HCT116 (cell line): ENCODE measurements around the gene ZNF618. TPM values are rescaled to one million over a fixed set of nuclear protein-coding genes. Genes with fewer than 3 reads are reported as not detected.

Source experiments
- ATAC-seq: fragments of 200-7000 bp; cut with Tn5 transposase; 2 replicates; pipeline ENCODE4 v1.9.1; 2020; ENCODE audit warnings: mild to moderate bottlenecking, moderate library complexity
- BruUV-seq: library from RNA; stranded (reverse); fragments of 400-500 nt; replicated peaks from 2 replicates; lab custom pipeline; 2021; lab: Mats Ljungman, UMichigan
- CTCF ChIA-PET: fragments of 300-600 bp; sonication (Branson Sonifier 250); formaldehyde crosslinking; loops from one replicate; lab custom pipeline; 2021; ENCODE audit warnings: antibody characterized with exemption; lab: Charles Lee
- POLR2A ChIA-PET: fragments of 300-600, 350-600 bp; sonication (Branson Sonifier 250); formaldehyde crosslinking; loops from one replicate; lab custom pipeline; 2021; ENCODE audit warnings: antibody characterized with exemption; lab: Charles Lee
- RAD21 ChIA-PET, 2 experiments: fragments of 300-600 bp; sonication (Branson Sonifier 250); formaldehyde crosslinking; loops; one replicate each; lab custom pipeline; 2023; ENCODE audit warnings: low total read pairs in 2 of 2; ENCODE audit not compliant: uncharacterized antibody in 2 of 2, unreplicated experiment in 2 of 2, low non-redundant PET in 1 of 2; lab: Charles Lee
- DNase-seq: peaks from one replicate; pipeline ENCODE4 v3.0.0-alpha.2; 2010; ENCODE audit warnings: low read depth, low spot score
- H2AFZ ChIP-seq: fragments of 200-600 bp; shearing (Covaris generic), sonication (generic); 2 replicates; pipeline ENCODE4 v1.6.1; 2017; ENCODE audit warnings: low read depth, mixed run types, mixed read lengths, antibody characterized with exemption, low read length; ENCODE audit not compliant: poor library complexity, severe bottlenecking
- H3K27ac ChIP-seq: 2 replicates; pipeline ENCODE4 v1.5.1; 2012; ENCODE audit warnings: low read depth, low read length
- H3K27me3 ChIP-seq: fragments of 200-600 bp; sonication (generic); 2 replicates; pipeline ENCODE4 v1.6.1; 2016; ENCODE audit warnings: mixed run types, low read length, mixed read lengths; ENCODE audit not compliant: insufficient read depth
- H3K36me3 ChIP-seq, 2 experiments: fragments of 200-500 bp in 1 of 2; fragments of 200-600 bp in 1 of 2; sonication (Bioruptor generic) in 1 of 2; sonication (generic) in 1 of 2; 2 replicates each; pipeline versions ENCODE4 v1.5.1 to v1.6.1; 2014 to 2016; ENCODE audit warnings: low read length in 2 of 2, inconsistent platforms in 1 of 2, mixed read lengths in 1 of 2, mixed run types in 1 of 2; ENCODE audit not compliant: insufficient read depth in 2 of 2, control insufficient read depth in 1 of 2
- H3K4me1 ChIP-seq, 2 experiments: fragments of 200-600 bp in 1 of 2; sonication (generic) in 1 of 2; 2 replicates each; pipeline versions ENCODE4 v1.5.1 to v1.6.1; 2012 to 2017; ENCODE audit warnings: low read length in 2 of 2, inconsistent platforms in 1 of 2, mild to moderate bottlenecking in 1 of 2, mixed read lengths in 1 of 2, mixed run types in 1 of 2, moderate library complexity in 1 of 2; ENCODE audit not compliant: insufficient read depth in 2 of 2, control insufficient read depth in 1 of 2
- H3K4me2 ChIP-seq: fragments of 200-600 bp; sonication (generic); 2 replicates; pipeline ENCODE4 v1.6.1; 2017; ENCODE audit warnings: mixed run types, low read length, mixed read lengths
- H3K4me3 ChIP-seq, 2 experiments: fragments of 200-600 bp in 1 of 2; sonication (generic) in 1 of 2; replicated peaks in 1 of 2; 2 replicates each; pipeline ENCODE4 v1.5.1; 2011 to 2016; ENCODE audit warnings: low read length in 2 of 2, control low read depth in 1 of 2, low read depth in 1 of 2, mild to moderate bottlenecking in 1 of 2, mixed read lengths in 1 of 2, mixed run types in 1 of 2
- H3K79me2 ChIP-seq: fragments of 200-600 bp; sonication (generic); 2 replicates; pipeline ENCODE4 v1.6.1; 2017; ENCODE audit warnings: mild to moderate bottlenecking, mixed run types, low read length, moderate library complexity, mixed read lengths; ENCODE audit not compliant: insufficient read depth
- H3K9ac ChIP-seq: fragments of 200-600 bp; sonication (generic); 2 replicates; pipeline ENCODE4 v1.6.1; 2016; ENCODE audit warnings: low read length, mixed read lengths
- H3K9me2 ChIP-seq: fragments of 200-600 bp; sonication (generic), shearing (Covaris generic); 2 replicates; pipeline ENCODE4 v1.6.1; 2017; ENCODE audit warnings: mixed run types, mild to moderate bottlenecking, moderate library complexity; ENCODE audit not compliant: insufficient read depth
- H3K9me3 ChIP-seq, 2 experiments: fragments of 200-500 bp in 1 of 2; fragments of 200-600 bp in 1 of 2; sonication (Bioruptor generic) in 1 of 2; sonication (generic) in 1 of 2; 2 replicates each; pipeline ENCODE4 v1.6.1; 2014 to 2017; ENCODE audit warnings: low read length in 2 of 2, mixed read lengths in 2 of 2, inconsistent platforms in 1 of 2, low read depth in 1 of 2, mild to moderate bottlenecking in 1 of 2, mixed run types in 1 of 2, moderate library complexity in 1 of 2; ENCODE audit not compliant: control insufficient read depth in 1 of 2, insufficient read depth in 1 of 2
- H4K20me1 ChIP-seq: fragments of 200-600 bp; sonication (generic), shearing (Covaris generic); 2 replicates; pipeline ENCODE4 v1.6.1; 2017; ENCODE audit warnings: mixed run types, mild to moderate bottlenecking, moderate library complexity; ENCODE audit not compliant: insufficient read depth
- CBX3 ChIP-seq: IDR thresholded peaks from 2 replicates; pipeline ENCODE4 v1.6.1; 2012; ENCODE audit warnings: low read depth
- EZH2phosphoT487 ChIP-seq: fragments of 200-600 bp; IDR thresholded peaks from 2 replicates; pipeline ENCODE4 v1.6.1; 2018; ENCODE audit warnings: antibody characterized with exemption, borderline replicate concordance
- POLR2AphosphoS5 ChIP-seq: IDR thresholded peaks from 2 replicates; pipeline ENCODE4 v1.6.1; 2011; ENCODE audit warnings: mild to moderate bottlenecking, low read depth, low read length, moderate library complexity
- RAD21 ChIP-seq: IDR thresholded peaks from 2 replicates; pipeline ENCODE4 v1.6.1; 2012; ENCODE audit warnings: low read depth, mild to moderate bottlenecking
- TCF7L2 ChIP-seq: IDR thresholded peaks from 2 replicates; pipeline ENCODE4 v1.7.0; 2011; ENCODE audit warnings: borderline replicate concordance, inconsistent platforms; ENCODE audit not compliant: insufficient read depth, insufficient read length; ENCODE audit errors: extremely low read depth
- YY1 ChIP-seq: IDR thresholded peaks from 2 replicates; pipeline ENCODE4 v1.6.1; 2011; ENCODE audit warnings: low read length, low read depth, moderate library complexity, mild to moderate bottlenecking; ENCODE audit not compliant: insufficient replicate concordance; ENCODE audit errors: extremely low read depth
- intact Hi-C: fragments of 100-400 bp; cut with micrococcal nuclease; formaldehyde crosslinking; loops from 2 replicates; pipeline ENCODE4 v1.10.0; 2022
- total RNA-seq: library from RNA; stranded (reverse); gene quantifications from one replicate; pipeline ENCODE4 v1.2.1, GENCODE V29; 2021; ENCODE audit not compliant: unreplicated experiment
- TF ChIP-seq, protein P1 (sequence below): IDR thresholded peaks from 2 replicates; pipeline ENCODE4 v1.6.1; 2012
- TF ChIP-seq, protein P2 (sequence below), 3 experiments: fragments of 200-600 bp in 1 of 3; sonication (generic) in 1 of 3; IDR thresholded peaks in 2 of 3; conservative IDR thresholded peaks in 1 of 3; 2 replicates each; pipeline ENCODE4 v1.5.1; 2012 to 2017; ENCODE audit warnings: low read depth in 2 of 3, low read length in 2 of 3, antibody characterized with exemption in 1 of 3, borderline replicate concordance in 1 of 3, control low read depth in 1 of 3, mild to moderate bottlenecking in 1 of 3, mixed read lengths in 1 of 3, mixed run types in 1 of 3, moderate library complexity in 1 of 3; ENCODE audit not compliant: insufficient read depth in 1 of 3
- TF ChIP-seq, protein P3 (sequence below): IDR thresholded peaks from 2 replicates; pipeline ENCODE4 v1.6.1; 2012; ENCODE audit warnings: low read depth

ZNF618 gene
- total RNA-seq, 1 experiment from 2014 or later, result 13.5 TPM

DNA sequence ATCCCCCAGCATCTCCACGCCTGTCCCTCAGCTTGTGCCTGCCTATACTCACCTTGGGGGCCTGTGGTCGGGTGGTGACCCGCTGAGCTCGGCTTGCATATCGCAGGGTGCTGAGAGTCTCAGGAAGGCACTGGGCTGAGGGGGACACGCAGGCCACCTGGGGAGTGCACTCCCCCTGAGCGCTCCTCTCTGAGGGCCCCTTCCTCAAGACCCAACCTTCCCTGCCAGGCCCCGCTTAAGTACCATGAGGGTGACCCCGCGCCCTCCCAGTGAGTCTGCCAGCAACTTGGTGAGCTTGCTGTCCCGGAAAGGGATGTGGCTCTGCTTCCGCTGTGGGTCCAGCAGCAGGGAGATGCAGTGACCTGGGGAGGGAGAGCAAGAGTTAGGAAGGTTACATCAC lies 218.9 kb downstream of the ZNF618 start:
- Histone ChIP-seq H3K4me2 (no peak overlapping the region), H3K27ac (no peak overlapping the region)
- DNase-seq, result no peak
- TF ChIP-seq TCF7L2 (no peak), CBX3 (no peak), EZH2phosphoT487 (no peak), POLR2AphosphoS5 (no peak), YY1 (no peak), RAD21 (no peak)
- TF ChIP-seq, protein P1, sequence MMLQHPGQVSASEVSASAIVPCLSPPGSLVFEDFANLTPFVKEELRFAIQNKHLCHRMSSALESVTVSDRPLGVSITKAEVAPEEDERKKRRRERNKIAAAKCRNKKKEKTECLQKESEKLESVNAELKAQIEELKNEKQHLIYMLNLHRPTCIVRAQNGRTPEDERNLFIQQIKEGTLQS, result no peak
- TF ChIP-seq, protein P2, sequence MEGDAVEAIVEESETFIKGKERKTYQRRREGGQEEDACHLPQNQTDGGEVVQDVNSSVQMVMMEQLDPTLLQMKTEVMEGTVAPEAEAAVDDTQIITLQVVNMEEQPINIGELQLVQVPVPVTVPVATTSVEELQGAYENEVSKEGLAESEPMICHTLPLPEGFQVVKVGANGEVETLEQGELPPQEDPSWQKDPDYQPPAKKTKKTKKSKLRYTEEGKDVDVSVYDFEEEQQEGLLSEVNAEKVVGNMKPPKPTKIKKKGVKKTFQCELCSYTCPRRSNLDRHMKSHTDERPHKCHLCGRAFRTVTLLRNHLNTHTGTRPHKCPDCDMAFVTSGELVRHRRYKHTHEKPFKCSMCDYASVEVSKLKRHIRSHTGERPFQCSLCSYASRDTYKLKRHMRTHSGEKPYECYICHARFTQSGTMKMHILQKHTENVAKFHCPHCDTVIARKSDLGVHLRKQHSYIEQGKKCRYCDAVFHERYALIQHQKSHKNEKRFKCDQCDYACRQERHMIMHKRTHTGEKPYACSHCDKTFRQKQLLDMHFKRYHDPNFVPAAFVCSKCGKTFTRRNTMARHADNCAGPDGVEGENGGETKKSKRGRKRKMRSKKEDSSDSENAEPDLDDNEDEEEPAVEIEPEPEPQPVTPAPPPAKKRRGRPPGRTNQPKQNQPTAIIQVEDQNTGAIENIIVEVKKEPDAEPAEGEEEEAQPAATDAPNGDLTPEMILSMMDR (IDR thresholded peaks at IDR 0.05 in 2 of 3, conservative IDR thresholded peaks at IDR 0.05 in 1 of 3; ENCODE audit: borderline replicate concordance in 1 of 3, insufficient read depth in 1 of 3, low read depth in 2 of 3, low read length in 2 of 3), result no peak
- TF ChIP-seq, protein P3, sequence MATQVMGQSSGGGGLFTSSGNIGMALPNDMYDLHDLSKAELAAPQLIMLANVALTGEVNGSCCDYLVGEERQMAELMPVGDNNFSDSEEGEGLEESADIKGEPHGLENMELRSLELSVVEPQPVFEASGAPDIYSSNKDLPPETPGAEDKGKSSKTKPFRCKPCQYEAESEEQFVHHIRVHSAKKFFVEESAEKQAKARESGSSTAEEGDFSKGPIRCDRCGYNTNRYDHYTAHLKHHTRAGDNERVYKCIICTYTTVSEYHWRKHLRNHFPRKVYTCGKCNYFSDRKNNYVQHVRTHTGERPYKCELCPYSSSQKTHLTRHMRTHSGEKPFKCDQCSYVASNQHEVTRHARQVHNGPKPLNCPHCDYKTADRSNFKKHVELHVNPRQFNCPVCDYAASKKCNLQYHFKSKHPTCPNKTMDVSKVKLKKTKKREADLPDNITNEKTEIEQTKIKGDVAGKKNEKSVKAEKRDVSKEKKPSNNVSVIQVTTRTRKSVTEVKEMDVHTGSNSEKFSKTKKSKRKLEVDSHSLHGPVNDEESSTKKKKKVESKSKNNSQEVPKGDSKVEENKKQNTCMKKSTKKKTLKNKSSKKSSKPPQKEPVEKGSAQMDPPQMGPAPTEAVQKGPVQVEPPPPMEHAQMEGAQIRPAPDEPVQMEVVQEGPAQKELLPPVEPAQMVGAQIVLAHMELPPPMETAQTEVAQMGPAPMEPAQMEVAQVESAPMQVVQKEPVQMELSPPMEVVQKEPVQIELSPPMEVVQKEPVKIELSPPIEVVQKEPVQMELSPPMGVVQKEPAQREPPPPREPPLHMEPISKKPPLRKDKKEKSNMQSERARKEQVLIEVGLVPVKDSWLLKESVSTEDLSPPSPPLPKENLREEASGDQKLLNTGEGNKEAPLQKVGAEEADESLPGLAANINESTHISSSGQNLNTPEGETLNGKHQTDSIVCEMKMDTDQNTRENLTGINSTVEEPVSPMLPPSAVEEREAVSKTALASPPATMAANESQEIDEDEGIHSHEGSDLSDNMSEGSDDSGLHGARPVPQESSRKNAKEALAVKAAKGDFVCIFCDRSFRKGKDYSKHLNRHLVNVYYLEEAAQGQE, result no peak
- TF ChIP-seq, all 23 proteins: peak for 0
- no peaks in the 10 kb centered on the region for H3K36me3 ChIP-seq
- H3K4me3 ChIP-seq, result no peak overlapping the region
- CTCF ChIA-PET, result interaction anchor here (2.4 kb wide), 1 partner anchor 13 kb away, joined by 17 read pairs; no protein-coding TSS in a partner anchor
- H4K20me1 ChIP-seq, result no peaks in the 10 kb centered on the region
- BruUV-seq, result no TSS peak
- H3K27me3 ChIP-seq, result no peaks in the 10 kb centered on the region
- H3K9ac ChIP-seq, result no peak overlapping the region
- peaks cover 0 to 9% of the 10 kb centered on the region in 2 experiments; a peak in 2 of 4 replicates for H3K4me1 ChIP-seq
- intact Hi-C loops, result no loop called here
- ATAC-seq, result no peak
- no peak overlapping the region for H2AFZ ChIP-seq
- H3K9me3 ChIP-seq, result no peaks in the 10 kb centered on the region
- RAD21 ChIA-PET, result no interaction called here
- no peaks in the 10 kb centered on the region for H3K9me2 ChIP-seq
- no peaks in the 10 kb centered on the region for H3K79me2 ChIP-seq
- POLR2A ChIA-PET, result no interaction called here
